GM23338 (cell line): Measurements from ENCODE around the gene GRHL3.

Source experiments
- CREB1 ChIP-seq: fragments of 250-450 bp; sonication (Bioruptor Pico); IDR thresholded peaks from 2 replicates; pipeline ENCODE4 v1.5.0; 2020; ENCODE audit warnings: low read depth, mild to moderate bottlenecking, moderate library complexity
- EZH2 ChIP-seq: fragments of 200-600 bp; sonication (generic); IDR thresholded peaks from one replicate; pipeline ENCODE4 v1.8.0; 2017; ENCODE audit warnings: antibody characterized with exemption, mild to moderate bottlenecking, low read depth; ENCODE audit not compliant: unreplicated experiment
- EZH2phosphoT487 ChIP-seq: fragments of 200-600 bp; sonication (generic); IDR thresholded peaks from one replicate; pipeline ENCODE4 v1.8.1; 2018; ENCODE audit warnings: antibody characterized with exemption; ENCODE audit not compliant: unreplicated experiment
- JUNB ChIP-seq: IDR thresholded peaks from one replicate; pipeline ENCODE4 v1.6.1; 2016; ENCODE audit warnings: antibody characterized with exemption; ENCODE audit not compliant: unreplicated experiment
- POLR2AphosphoS5 ChIP-seq: IDR thresholded peaks from 2 replicates; pipeline ENCODE4 v1.6.1; 2016; ENCODE audit warnings: antibody characterized with exemption, low read depth
- STAT1 ChIP-seq: IDR thresholded peaks from one replicate; pipeline ENCODE4 v1.6.1; 2016; ENCODE audit warnings: antibody characterized with exemption; ENCODE audit not compliant: unreplicated experiment
- ZNF114 ChIP-seq: fragments of 250-450 bp; sonication (Bioruptor Pico); IDR thresholded peaks from 2 replicates; pipeline ENCODE4 v1.5.0; 2020; ENCODE audit warnings: mild to moderate bottlenecking, moderate library complexity
- ZNF331 ChIP-seq: fragments of 250-450 bp; sonication (Bioruptor Pico); IDR thresholded peaks from 2 replicates; pipeline ENCODE4 v1.5.0; 2020; ENCODE audit warnings: low read depth, mild to moderate bottlenecking, moderate library complexity
- TF ChIP-seq, protein P1 (sequence below), 2 experiments: fragments of 200-600 bp in 1 of 2; sonication (generic) in 1 of 2; conservative IDR thresholded peaks; 2 replicates each; pipeline versions ENCODE4 v1.5.1 to v1.6.1; 2016 to 2017; ENCODE audit warnings: antibody characterized with exemption in 2 of 2, low read depth in 2 of 2, mild to moderate bottlenecking in 2 of 2, moderate library complexity in 1 of 2
- TF ChIP-seq, protein P2 (sequence below): IDR thresholded peaks from one replicate; pipeline ENCODE4 v1.6.1; 2018; ENCODE audit warnings: antibody characterized with exemption; ENCODE audit not compliant: unreplicated experiment
- TF ChIP-seq, protein P3 (sequence below): IDR thresholded peaks from 2 replicates; pipeline ENCODE4 v1.6.1; 2016; ENCODE audit warnings: antibody characterized with exemption
- TF ChIP-seq, protein P4 (sequence below): fragments of 250-450 bp; sonication (Bioruptor Pico); IDR thresholded peaks from 2 replicates; pipeline ENCODE4 v1.5.0; 2020; ENCODE audit warnings: mild to moderate bottlenecking, moderate library complexity

DNA sequence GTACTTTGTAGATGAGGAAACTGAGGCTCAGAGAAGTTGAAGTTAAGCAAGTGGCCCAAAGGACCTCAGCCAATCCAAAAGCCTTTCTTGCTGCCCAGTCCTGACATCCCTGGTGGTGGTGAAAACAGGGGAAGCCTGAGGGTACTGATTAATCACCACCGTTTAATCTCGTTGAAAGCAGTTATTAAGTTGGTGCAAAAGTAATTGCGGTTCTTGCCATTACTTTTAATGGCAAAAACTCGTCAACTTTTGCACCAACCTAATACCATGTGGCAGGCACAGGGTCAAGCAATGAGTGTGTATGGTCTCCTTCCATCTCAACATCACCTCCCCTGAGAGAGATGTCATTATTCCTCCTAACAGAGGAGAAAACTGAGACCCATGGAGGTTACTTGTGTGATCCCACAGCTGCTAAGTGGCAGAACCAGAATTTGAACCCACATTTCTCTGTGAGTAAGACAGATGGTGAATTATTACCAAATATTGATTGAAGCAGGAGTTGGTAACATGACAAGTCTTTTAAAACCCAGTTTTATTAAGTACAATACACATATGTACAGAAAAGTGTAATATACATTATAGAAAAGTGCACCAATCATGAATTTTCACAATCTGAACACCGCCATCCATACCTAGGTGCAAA is 39.4 kb upstream of the GRHL3 start:
- TF ChIP-seq, protein P1, sequence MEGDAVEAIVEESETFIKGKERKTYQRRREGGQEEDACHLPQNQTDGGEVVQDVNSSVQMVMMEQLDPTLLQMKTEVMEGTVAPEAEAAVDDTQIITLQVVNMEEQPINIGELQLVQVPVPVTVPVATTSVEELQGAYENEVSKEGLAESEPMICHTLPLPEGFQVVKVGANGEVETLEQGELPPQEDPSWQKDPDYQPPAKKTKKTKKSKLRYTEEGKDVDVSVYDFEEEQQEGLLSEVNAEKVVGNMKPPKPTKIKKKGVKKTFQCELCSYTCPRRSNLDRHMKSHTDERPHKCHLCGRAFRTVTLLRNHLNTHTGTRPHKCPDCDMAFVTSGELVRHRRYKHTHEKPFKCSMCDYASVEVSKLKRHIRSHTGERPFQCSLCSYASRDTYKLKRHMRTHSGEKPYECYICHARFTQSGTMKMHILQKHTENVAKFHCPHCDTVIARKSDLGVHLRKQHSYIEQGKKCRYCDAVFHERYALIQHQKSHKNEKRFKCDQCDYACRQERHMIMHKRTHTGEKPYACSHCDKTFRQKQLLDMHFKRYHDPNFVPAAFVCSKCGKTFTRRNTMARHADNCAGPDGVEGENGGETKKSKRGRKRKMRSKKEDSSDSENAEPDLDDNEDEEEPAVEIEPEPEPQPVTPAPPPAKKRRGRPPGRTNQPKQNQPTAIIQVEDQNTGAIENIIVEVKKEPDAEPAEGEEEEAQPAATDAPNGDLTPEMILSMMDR (conservative IDR thresholded peaks at IDR 0.05; ENCODE audit: low read depth in 2 of 2), result no peak
- TF ChIP-seq, protein P2, sequence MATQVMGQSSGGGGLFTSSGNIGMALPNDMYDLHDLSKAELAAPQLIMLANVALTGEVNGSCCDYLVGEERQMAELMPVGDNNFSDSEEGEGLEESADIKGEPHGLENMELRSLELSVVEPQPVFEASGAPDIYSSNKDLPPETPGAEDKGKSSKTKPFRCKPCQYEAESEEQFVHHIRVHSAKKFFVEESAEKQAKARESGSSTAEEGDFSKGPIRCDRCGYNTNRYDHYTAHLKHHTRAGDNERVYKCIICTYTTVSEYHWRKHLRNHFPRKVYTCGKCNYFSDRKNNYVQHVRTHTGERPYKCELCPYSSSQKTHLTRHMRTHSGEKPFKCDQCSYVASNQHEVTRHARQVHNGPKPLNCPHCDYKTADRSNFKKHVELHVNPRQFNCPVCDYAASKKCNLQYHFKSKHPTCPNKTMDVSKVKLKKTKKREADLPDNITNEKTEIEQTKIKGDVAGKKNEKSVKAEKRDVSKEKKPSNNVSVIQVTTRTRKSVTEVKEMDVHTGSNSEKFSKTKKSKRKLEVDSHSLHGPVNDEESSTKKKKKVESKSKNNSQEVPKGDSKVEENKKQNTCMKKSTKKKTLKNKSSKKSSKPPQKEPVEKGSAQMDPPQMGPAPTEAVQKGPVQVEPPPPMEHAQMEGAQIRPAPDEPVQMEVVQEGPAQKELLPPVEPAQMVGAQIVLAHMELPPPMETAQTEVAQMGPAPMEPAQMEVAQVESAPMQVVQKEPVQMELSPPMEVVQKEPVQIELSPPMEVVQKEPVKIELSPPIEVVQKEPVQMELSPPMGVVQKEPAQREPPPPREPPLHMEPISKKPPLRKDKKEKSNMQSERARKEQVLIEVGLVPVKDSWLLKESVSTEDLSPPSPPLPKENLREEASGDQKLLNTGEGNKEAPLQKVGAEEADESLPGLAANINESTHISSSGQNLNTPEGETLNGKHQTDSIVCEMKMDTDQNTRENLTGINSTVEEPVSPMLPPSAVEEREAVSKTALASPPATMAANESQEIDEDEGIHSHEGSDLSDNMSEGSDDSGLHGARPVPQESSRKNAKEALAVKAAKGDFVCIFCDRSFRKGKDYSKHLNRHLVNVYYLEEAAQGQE, result no peak
- no peak for TF ChIP-seq POLR2AphosphoS5
- TF ChIP-seq ZNF331 (CRISPR knock-in tag), result no peak
- TF ChIP-seq EZH2, result no peak
- no peak for TF ChIP-seq CREB1 (CRISPR knock-in tag)
- TF ChIP-seq JUNB, result no peak
- no peak for TF ChIP-seq EZH2phosphoT487
- TF ChIP-seq STAT1, result no peak
- TF ChIP-seq, protein P3, sequence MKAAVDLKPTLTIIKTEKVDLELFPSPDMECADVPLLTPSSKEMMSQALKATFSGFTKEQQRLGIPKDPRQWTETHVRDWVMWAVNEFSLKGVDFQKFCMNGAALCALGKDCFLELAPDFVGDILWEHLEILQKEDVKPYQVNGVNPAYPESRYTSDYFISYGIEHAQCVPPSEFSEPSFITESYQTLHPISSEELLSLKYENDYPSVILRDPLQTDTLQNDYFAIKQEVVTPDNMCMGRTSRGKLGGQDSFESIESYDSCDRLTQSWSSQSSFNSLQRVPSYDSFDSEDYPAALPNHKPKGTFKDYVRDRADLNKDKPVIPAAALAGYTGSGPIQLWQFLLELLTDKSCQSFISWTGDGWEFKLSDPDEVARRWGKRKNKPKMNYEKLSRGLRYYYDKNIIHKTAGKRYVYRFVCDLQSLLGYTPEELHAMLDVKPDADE, result no peak
- TF ChIP-seq, protein P4, sequence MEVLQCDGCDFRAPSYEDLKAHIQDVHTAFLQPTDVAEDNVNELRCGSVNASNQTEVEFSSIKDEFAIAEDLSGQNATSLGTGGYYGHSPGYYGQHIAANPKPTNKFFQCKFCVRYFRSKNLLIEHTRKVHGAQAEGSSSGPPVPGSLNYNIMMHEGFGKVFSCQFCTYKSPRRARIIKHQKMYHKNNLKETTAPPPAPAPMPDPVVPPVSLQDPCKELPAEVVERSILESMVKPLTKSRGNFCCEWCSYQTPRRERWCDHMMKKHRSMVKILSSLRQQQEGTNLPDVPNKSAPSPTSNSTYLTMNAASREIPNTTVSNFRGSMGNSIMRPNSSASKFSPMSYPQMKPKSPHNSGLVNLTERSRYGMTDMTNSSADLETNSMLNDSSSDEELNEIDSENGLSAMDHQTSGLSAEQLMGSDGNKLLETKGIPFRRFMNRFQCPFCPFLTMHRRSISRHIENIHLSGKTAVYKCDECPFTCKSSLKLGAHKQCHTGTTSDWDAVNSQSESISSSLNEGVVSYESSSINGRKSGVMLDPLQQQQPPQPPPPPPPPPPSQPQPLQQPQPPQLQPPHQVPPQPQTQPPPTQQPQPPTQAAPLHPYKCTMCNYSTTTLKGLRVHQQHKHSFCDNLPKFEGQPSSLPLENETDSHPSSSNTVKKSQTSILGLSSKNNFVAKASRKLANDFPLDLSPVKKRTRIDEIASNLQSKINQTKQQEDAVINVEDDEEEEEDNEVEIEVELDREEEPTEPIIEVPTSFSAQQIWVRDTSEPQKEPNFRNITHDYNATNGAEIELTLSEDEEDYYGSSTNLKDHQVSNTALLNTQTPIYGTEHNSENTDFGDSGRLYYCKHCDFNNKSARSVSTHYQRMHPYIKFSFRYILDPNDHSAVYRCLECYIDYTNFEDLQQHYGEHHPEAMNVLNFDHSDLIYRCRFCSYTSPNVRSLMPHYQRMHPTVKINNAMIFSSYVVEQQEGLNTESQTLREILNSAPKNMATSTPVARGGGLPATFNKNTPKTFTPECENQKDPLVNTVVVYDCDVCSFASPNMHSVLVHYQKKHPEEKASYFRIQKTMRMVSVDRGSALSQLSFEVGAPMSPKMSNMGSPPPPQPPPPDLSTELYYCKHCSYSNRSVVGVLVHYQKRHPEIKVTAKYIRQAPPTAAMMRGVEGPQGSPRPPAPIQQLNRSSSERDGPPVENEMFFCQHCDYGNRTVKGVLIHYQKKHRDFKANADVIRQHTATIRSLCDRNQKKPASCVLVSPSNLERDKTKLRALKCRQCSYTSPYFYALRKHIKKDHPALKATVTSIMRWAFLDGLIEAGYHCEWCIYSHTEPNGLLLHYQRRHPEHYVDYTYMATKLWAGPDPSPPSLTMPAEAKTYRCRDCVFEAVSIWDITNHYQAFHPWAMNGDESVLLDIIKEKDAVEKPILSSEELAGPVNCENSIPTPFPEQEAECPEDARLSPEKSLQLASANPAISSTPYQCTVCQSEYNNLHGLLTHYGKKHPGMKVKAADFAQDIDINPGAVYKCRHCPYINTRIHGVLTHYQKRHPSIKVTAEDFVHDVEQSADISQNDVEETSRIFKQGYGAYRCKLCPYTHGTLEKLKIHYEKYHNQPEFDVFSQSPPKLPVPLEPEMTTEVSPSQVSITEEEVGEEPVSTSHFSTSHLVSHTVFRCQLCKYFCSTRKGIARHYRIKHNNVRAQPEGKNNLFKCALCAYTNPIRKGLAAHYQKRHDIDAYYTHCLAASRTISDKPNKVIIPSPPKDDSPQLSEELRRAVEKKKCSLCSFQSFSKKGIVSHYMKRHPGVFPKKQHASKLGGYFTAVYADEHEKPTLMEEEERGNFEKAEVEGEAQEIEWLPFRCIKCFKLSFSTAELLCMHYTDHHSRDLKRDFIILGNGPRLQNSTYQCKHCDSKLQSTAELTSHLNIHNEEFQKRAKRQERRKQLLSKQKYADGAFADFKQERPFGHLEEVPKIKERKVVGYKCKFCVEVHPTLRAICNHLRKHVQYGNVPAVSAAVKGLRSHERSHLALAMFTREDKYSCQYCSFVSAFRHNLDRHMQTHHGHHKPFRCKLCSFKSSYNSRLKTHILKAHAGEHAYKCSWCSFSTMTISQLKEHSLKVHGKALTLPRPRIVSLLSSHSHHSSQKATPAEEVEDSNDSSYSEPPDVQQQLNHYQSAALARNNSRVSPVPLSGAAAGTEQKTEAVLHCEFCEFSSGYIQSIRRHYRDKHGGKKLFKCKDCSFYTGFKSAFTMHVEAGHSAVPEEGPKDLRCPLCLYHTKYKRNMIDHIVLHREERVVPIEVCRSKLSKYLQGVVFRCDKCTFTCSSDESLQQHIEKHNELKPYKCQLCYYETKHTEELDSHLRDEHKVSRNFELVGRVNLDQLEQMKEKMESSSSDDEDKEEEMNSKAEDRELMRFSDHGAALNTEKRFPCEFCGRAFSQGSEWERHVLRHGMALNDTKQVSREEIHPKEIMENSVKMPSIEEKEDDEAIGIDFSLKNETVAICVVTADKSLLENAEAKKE, result no peak
- no peak for TF ChIP-seq ZNF114 (CRISPR knock-in tag)
